SK-N-SH (cell line): ENCODE data around the gene RBBP8NL. TPM values are rescaled to one million over a fixed set of nuclear protein-coding genes. Genes with fewer than 3 reads are reported as not detected.

Experiments
- CTCF ChIA-PET: fragments of 300-600, 350-600 bp; formaldehyde crosslinking; extraction: SDS; loops from one replicate; lab custom pipeline; 2021; lab: Yijun Ruan, JAX
- POLR2A ChIA-PET: fragments of 350-600 bp; sonication (Branson Sonifier 250); formaldehyde crosslinking; extraction: SDS; loops from one replicate; lab custom pipeline; 2020; ENCODE audit warnings: antibody characterized with exemption, inconsistent platforms; lab: Yijun Ruan, JAX
- DNase-seq: peaks from one replicate; pipeline ENCODE4 v3.0.0; 2012
- H2AFZ ChIP-seq: fragments of 200-600 bp; sonication (generic); 2 replicates; pipeline ENCODE4 v1.8.1; 2016; ENCODE audit warnings: antibody characterized with exemption, mild to moderate bottlenecking, low read depth
- H3F3A ChIP-seq: fragments of 200-600 bp; sonication (generic); replicated peaks from 2 replicates; pipeline ENCODE3; 2016; ENCODE audit warnings: antibody characterized with exemption, mild to moderate bottlenecking; ENCODE audit not compliant: insufficient read depth
- H3K27ac ChIP-seq, 2 experiments: fragments of 200-500 bp in 1 of 2; fragments of 200-600 bp in 1 of 2; sonication (Bioruptor generic) in 1 of 2; sonication (generic), shearing (Covaris generic) in 1 of 2; 2 replicates each; pipeline versions ENCODE4 v1.5.1 to v1.6.1; 2014 to 2016; ENCODE audit warnings: low read depth in 2 of 2, inconsistent platforms in 1 of 2, low read length in 1 of 2, mild to moderate bottlenecking in 1 of 2, mixed read lengths in 1 of 2
- H3K27me3 ChIP-seq: fragments of 200-600 bp; sonication (generic), shearing (Covaris generic); 2 replicates; pipeline ENCODE4 v1.6.1; 2016; ENCODE audit warnings: mixed run types; ENCODE audit not compliant: insufficient read depth
- H3K36me3 ChIP-seq, 2 experiments: fragments of 200-500 bp in 1 of 2; fragments of 200-600 bp in 1 of 2; sonication (Bioruptor generic) in 1 of 2; sonication (generic) in 1 of 2; replicated peaks in 1 of 2; 2 replicates each; pipeline versions ENCODE3 to v1.5.1; 2014 to 2016; ENCODE audit warnings: low read length in 1 of 2, mild to moderate bottlenecking in 1 of 2; ENCODE audit not compliant: insufficient read depth in 2 of 2, control insufficient read depth in 1 of 2
- H3K4me1 ChIP-seq, 2 experiments: fragments of 200-500 bp in 1 of 2; fragments of 200-600 bp in 1 of 2; sonication (Bioruptor generic) in 1 of 2; sonication (generic), shearing (Covaris generic) in 1 of 2; 2 replicates each; pipeline versions ENCODE4 v1.5.1 to v1.6.1; 2014 to 2016; ENCODE audit warnings: low read depth in 1 of 2, low read length in 1 of 2, mixed run types in 1 of 2; ENCODE audit not compliant: insufficient read depth in 2 of 2, control insufficient read depth in 1 of 2
- H3K4me2 ChIP-seq: fragments of 200-600 bp; sonication (generic), shearing (Covaris generic); 2 replicates; pipeline ENCODE4 v1.6.1; 2017; ENCODE audit warnings: mixed run types
- H3K4me3 ChIP-seq, 2 experiments: fragments of 200-500 bp in 1 of 2; fragments of 200-600 bp in 1 of 2; sonication (Bioruptor generic) in 1 of 2; sonication (generic), shearing (Covaris generic) in 1 of 2; 2 replicates each; pipeline versions ENCODE4 v1.5.1 to v1.8.1; 2014 to 2016; ENCODE audit warnings: low read depth in 2 of 2, inconsistent platforms in 1 of 2, low read length in 1 of 2, mild to moderate bottlenecking in 1 of 2, mixed read lengths in 1 of 2, moderate library complexity in 1 of 2
- H3K79me2 ChIP-seq: fragments of 200-600 bp; sonication (generic); 2 replicates; pipeline ENCODE4 v1.8.1; 2017; ENCODE audit warnings: mild to moderate bottlenecking; ENCODE audit not compliant: insufficient read depth
- H3K9ac ChIP-seq: fragments of 200-600 bp; sonication (generic); 2 replicates; pipeline ENCODE4 v1.6.1; 2017; ENCODE audit warnings: mixed run types
- H3K9me2 ChIP-seq: fragments of 200-600 bp; sonication (generic); 2 replicates; pipeline ENCODE4 v1.6.1; 2017; ENCODE audit warnings: mixed run types
- H3K9me3 ChIP-seq: fragments of 200-600 bp; sonication (generic); 2 replicates; pipeline ENCODE4 v1.6.1; 2017; ENCODE audit warnings: mixed run types, mild to moderate bottlenecking, moderate library complexity
- H4K20me1 ChIP-seq: fragments of 200-600 bp; sonication (generic); 2 replicates; pipeline ENCODE4 v1.6.1; 2017; ENCODE audit warnings: mild to moderate bottlenecking, mixed run types; ENCODE audit not compliant: insufficient read depth
- ELF1 ChIP-seq: IDR thresholded peaks from 2 replicates; pipeline ENCODE4 v1.4.0; 2012
- FOSL2 ChIP-seq: IDR thresholded peaks from 2 replicates; pipeline ENCODE4 v1.4.0; 2012; ENCODE audit warnings: low read depth, mild to moderate bottlenecking, moderate library complexity, borderline replicate concordance
- JUND ChIP-seq: IDR thresholded peaks from 2 replicates; pipeline ENCODE4 v1.4.0; 2012
- NFIC ChIP-seq: IDR thresholded peaks from 2 replicates; pipeline ENCODE4 v1.4.0; 2012; ENCODE audit warnings: borderline replicate concordance
- RXRA ChIP-seq: IDR thresholded peaks from 2 replicates; pipeline ENCODE4 v1.4.0; 2012; ENCODE audit warnings: low read depth, mild to moderate bottlenecking, borderline replicate concordance
- SIN3A ChIP-seq: IDR thresholded peaks from 2 replicates; pipeline ENCODE4 v1.6.1; 2012; ENCODE audit warnings: low read depth, mild to moderate bottlenecking, low read length, moderate library complexity, borderline replicate concordance
- SMC3 ChIP-seq: IDR thresholded peaks from 2 replicates; pipeline ENCODE4 v1.6.1; 2012; ENCODE audit warnings: low read depth, low read length, improper control_type of control experiment
- TCF12 ChIP-seq: IDR thresholded peaks from 2 replicates; pipeline ENCODE4 v1.4.0; 2012
- TEAD4 ChIP-seq: IDR thresholded peaks from 2 replicates; pipeline ENCODE4 v1.4.0; 2012; ENCODE audit warnings: mild to moderate bottlenecking, borderline replicate concordance; ENCODE audit not compliant: insufficient read depth
- YY1 ChIP-seq: IDR thresholded peaks from 2 replicates; pipeline ENCODE4 v1.4.0; 2012; ENCODE audit warnings: low read depth, mild to moderate bottlenecking
- WGBS: methylation state at CpG from one replicate; pipeline ENCODE4 v1.1.6; 2017; ENCODE audit warnings: low lambda C conversion rate; 5-methylcytosine and 5-hydroxymethylcytosine counted together
- polyA plus RNA-seq, 3 experiments: library from polyadenylated mRNA; depleted of rRNA; stranded (reverse); fragments of >200 nt; gene quantifications; 2 replicates each; pipeline ENCODE4 v1.2.3, GENCODE V29; 2012

RBBP8NL gene
- polyA plus RNA-seq, 1 of the 3 experiments (the other 2 are of a cell fraction): not detected

DNA sequence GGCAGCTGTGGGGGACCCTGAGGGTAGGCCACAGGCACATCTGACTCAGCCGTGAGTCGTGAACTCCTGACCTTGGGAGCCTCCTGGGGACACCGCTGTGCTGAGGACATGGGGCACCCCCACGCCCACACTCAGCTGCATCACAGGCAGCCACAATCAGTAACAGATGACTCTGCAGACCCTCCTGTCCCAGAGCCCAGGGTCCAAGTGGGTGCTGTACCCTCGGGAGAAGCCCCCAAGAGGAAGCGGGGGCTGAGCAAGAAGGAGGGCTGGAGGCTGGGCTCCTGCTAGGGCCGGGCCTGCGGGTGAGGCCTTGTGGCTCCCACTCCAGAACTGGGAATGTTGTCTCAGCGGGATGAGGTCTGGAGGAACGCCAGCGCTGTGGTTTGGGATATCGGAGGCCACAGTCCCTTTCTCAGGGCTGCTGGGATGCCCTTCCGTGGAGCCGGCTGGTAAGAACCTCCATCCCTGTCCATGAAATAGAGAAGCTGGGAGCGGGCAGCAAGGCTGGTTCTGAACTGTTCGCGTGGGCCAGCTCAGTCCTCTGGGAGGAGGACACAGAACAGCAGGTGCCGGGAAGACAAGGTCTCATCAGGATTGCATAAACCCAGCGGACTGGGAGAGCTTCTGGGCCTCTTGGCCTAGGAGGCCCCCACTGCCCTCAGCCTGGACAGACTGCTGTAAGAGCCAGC is 57.1 kb downstream of the RBBP8NL start:
- no peak for DNase-seq
- Histone ChIP-seq H3K4me2 (peak overlapping the region; percentile 84), H2AFZ (no peak overlapping the region), H3K27ac (peak overlapping the region; percentile 41 to 93; a peak in 3 of 4 replicates), H3K9ac (no peak overlapping the region), H3K4me3 (no peak overlapping the region), H3K27me3 (no peaks in the 10 kb centered on the region), H3K36me3 (no peaks in the 10 kb centered on the region), H3K79me2 (peaks cover 9% of the 10 kb centered on the region; the same call in 1 of the 2 replicates), H3F3A (peaks cover 12% of the 10 kb centered on the region), H3K4me1 (peaks cover 33 to 75% of the 10 kb centered on the region in 2 experiments; a peak in 3 of 4 replicates), H3K9me2 (no peaks in the 10 kb centered on the region), H3K9me3 (no peaks in the 10 kb centered on the region), H4K20me1 (peaks cover 5% of the 10 kb centered on the region)
- POLR2A ChIA-PET: interaction anchor here (1.0 kb wide), 1 partner anchor 15 kb away, joined by 5 read pairs; no protein-coding TSS in a partner anchor
- TF ChIP-seq NFIC: peak; percentile 58
- peak; percentile 65 for TF ChIP-seq TCF12
- no peak for TF ChIP-seq YY1
- TF ChIP-seq FOSL2: peak; percentile 50; the same call in 1 of the 2 replicates
- TF ChIP-seq SIN3A: no peak
- TF ChIP-seq ELF1: no peak
- TF ChIP-seq RXRA: peak; percentile 86
- WGBS: 54% methylated on average over 16 of the region's 19 CpGs
- CTCF ChIA-PET: interaction anchor here (1.2 to 12.0 kb wide), 6 partner anchors 11 to 69 kb away, joined by 3 to 127 read pairs (median 10); partner anchors contain the start of gene ADRM1

- H3F3A ChIP-seq: peaks cover 13% of the 10 kb centered on the region
- H3K79me2 ChIP-seq: peaks cover 14% of the 10 kb centered on the region; the same call in 1 of the 2 replicates
- peaks cover 33 to 77% of the 10 kb centered on the region in 2 experiments; a peak in 3 of 4 replicates for H3K4me1 ChIP-seq
- H3K36me3 ChIP-seq: no peaks in the 10 kb centered on the region
- peak overlapping the region; percentile 84 for H3K4me2 ChIP-seq
- H3K27me3 ChIP-seq: no peaks in the 10 kb centered on the region
- peak overlapping the region; percentile 41 to 93; a peak in 3 of 4 replicates for H3K27ac ChIP-seq
- 45% methylated on average over 2 of the region's 4 CpGs for WGBS
- H3K9me2 ChIP-seq: no peaks in the 10 kb centered on the region
- no peak for TF ChIP-seq SMC3
- no peak for TF ChIP-seq TEAD4
- TF ChIP-seq JUND: no peak
- TF ChIP-seq, all 33 proteins: peak for 0
- Histone ChIP-seq H2AFZ (no peak overlapping the region), H4K20me1 (peaks cover 10% of the 10 kb centered on the region), H3K9ac (no peak overlapping the region), H3K4me3 (no peak overlapping the region), H3K9me3 (no peaks in the 10 kb centered on the region)
- CTCF ChIA-PET: interaction anchor here (1.0 to 12.0 kb wide), 10 partner anchors 11 to 68 kb away, joined by 3 to 127 read pairs (median 7); partner anchors contain the start of gene ADRM1
- POLR2A ChIA-PET: interaction anchor here (1.2 kb wide), 1 partner anchor 12 kb away, joined by 8 read pairs; no protein-coding TSS in a partner anchor
- no peak for DNase-seq
Measured at GRCh38 chr20:62369815-62370114, 57.6 kb downstream of the RBBP8NL start.
